ENCODE results near the gene DCAKD.

DNA sequence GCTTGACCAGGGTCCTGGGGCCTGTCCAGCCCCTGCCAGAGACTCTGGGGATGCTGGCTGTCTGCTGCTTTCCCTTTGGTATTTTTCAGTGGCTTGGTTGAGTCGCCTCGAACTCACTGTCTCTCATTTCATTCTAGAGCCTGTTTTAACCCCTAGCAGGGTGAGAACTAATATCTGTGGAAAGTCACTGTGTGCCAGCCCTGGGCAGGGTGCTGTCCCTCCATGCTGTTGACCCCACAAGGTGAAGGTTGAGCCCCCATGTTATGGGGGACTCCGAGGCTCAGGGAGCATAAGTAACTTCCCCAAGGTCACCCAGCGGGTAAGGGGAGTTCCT is 33.0 kb downstream of the DCAKD start:
- TF ChIP-seq, protein P1, sequence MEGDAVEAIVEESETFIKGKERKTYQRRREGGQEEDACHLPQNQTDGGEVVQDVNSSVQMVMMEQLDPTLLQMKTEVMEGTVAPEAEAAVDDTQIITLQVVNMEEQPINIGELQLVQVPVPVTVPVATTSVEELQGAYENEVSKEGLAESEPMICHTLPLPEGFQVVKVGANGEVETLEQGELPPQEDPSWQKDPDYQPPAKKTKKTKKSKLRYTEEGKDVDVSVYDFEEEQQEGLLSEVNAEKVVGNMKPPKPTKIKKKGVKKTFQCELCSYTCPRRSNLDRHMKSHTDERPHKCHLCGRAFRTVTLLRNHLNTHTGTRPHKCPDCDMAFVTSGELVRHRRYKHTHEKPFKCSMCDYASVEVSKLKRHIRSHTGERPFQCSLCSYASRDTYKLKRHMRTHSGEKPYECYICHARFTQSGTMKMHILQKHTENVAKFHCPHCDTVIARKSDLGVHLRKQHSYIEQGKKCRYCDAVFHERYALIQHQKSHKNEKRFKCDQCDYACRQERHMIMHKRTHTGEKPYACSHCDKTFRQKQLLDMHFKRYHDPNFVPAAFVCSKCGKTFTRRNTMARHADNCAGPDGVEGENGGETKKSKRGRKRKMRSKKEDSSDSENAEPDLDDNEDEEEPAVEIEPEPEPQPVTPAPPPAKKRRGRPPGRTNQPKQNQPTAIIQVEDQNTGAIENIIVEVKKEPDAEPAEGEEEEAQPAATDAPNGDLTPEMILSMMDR (conservative IDR thresholded peaks at IDR 0.05 in 1 of 2, IDR thresholded peaks at IDR 0.05 in 1 of 2; ENCODE audit: low read depth in 1 of 2, low read length in 2 of 2), result no peak
- no peak for TF ChIP-seq EZH2 (IDR thresholded peaks at IDR 0.05; ENCODE audit: low read length, missing control alignments)

Measured in fibroblast of lung (primary cell).